ENCODE data around the gene FCHO1.

Gene FCHO1

DNA sequence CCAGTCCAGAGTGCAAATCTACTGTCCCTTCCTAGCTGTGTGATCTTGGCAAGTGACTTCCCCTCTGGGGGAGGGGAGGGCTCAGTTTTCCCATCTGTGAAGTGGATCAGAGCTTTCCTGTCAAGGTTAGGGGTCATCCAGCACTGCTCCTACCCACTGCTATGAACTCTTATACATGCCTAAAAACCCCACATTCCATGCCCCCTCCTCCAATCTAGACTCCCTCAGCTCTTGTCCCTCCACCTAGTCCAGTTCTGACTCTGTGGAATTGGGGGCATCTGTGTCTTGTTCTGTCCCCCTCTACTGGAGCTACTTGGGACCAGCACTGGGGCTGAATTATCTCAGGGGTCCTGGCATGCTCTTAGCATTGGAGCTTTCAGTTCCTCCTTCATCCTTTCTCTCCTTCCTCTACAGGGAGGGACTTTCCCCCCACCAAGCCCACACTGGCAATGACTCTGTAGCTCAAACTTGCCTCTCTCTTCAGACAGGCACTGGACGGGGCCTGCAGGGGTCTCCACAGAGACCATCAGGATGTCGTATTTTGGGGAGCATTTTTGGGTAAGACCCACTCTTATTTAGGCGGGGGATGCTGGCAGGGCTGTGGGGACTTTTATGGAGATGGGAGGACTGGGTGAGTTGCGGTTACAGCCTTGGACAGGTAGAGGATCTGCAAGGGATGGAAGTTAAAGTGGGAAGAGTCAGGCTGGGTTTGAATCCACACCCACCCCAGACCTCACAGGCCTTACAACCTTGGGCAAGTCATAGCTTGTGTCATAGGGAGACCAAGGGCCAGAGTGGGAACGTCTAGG, 3.6 kb downstream of the FCHO1 start:
- H3K36me3 ChIP-seq (ENCODE audit: control insufficient read depth, insufficient read depth, low read length), result no peaks in the 10 kb centered on the region
- H3K4me1 ChIP-seq, result no peaks in the 10 kb centered on the region
- H3K79me2 ChIP-seq, result no peaks in the 10 kb centered on the region
- H3K9me3 ChIP-seq (ENCODE audit: control insufficient read depth, low read length), result no peaks in the 10 kb centered on the region
- H2AFZ ChIP-seq, result no peak overlapping the region
- H3K27ac ChIP-seq, result no peak overlapping the region
- H3K27me3 ChIP-seq (ENCODE audit: control insufficient read depth, insufficient read depth, low read length), result no peaks in the 10 kb centered on the region
- TF ChIP-seq, protein P1, sequence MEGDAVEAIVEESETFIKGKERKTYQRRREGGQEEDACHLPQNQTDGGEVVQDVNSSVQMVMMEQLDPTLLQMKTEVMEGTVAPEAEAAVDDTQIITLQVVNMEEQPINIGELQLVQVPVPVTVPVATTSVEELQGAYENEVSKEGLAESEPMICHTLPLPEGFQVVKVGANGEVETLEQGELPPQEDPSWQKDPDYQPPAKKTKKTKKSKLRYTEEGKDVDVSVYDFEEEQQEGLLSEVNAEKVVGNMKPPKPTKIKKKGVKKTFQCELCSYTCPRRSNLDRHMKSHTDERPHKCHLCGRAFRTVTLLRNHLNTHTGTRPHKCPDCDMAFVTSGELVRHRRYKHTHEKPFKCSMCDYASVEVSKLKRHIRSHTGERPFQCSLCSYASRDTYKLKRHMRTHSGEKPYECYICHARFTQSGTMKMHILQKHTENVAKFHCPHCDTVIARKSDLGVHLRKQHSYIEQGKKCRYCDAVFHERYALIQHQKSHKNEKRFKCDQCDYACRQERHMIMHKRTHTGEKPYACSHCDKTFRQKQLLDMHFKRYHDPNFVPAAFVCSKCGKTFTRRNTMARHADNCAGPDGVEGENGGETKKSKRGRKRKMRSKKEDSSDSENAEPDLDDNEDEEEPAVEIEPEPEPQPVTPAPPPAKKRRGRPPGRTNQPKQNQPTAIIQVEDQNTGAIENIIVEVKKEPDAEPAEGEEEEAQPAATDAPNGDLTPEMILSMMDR (IDR thresholded peaks at IDR 0.05), result no peak
- H3K4me3 ChIP-seq (ENCODE audit: low read depth, low read length), result no peak overlapping the region
- H3K4me2 ChIP-seq (ENCODE audit: low read length), result no peak overlapping the region
- no peak overlapping the region for H3K9ac ChIP-seq

DNA sequence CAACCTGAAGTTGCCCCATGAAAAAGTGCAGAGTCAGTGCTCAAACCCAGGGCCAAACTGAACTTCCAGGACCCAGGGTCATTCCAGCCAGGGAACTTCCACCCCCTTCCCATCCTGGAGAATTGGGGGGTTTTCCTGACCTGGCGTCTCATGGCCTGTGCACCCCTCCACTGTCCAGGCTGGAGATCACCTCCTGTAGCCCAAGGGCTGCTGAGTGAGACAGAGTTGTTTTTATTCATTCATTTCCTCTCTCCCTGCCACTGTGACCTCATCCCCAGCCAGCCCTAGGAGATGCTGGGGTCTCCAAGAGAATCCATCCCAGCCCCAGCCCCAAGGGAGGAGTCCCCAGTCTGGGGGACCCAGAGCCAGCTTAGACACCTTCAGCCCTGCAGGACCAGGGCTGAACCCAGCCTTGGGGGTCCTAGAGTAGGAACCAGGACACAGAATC, 4.2 kb downstream of the FCHO1 start:
- no peaks in the 10 kb centered on the region for H3K36me3 ChIP-seq (ENCODE audit: control insufficient read depth, insufficient read depth, low read length)
- no peaks in the 10 kb centered on the region for H3K4me1 ChIP-seq
- no peak overlapping the region for H3K27ac ChIP-seq

DNA sequence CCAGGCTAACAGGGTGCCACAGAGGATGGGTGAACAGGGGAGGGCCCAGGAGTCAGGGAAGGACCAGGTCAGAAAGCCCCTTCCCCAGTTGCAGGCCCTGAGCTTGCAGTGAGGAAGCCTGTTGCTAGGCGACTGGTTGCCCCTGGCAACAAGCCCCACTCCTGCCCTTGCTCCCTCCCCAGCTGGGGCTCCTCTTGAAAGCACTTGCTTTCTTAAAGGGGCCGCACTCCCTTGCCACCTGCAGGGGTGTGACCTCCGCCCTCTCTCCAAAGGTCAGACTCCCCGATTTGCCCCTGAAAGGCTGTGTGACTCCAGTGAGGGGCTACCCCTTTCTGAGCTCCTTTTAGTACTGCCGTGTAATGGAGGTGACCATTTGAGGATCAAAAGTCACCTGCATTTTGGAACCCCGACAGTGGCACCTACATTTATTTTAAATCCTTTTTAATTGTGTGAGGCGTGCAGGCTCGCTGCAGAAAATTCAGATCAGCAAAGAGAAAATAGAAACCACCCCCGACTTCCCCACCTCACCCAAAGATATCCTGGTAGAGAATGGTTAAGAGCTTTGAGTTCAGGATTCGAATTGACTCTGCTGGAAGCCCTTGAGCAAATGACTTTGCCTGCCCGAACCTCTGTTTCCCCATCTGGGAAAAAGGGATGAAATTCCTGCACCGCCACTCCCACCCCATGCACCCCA, 4.8 kb downstream of the FCHO1 start:
- Histone ChIP-seq H3K27ac (no peak overlapping the region), H3K36me3 (ENCODE audit: control insufficient read depth, insufficient read depth, low read length) (no peaks in the 10 kb centered on the region), H3K4me3 (ENCODE audit: low read depth, low read length) (no peak overlapping the region), H3K79me2 (no peaks in the 10 kb centered on the region), H2AFZ (no peak overlapping the region), H3K27me3 (ENCODE audit: control insufficient read depth, insufficient read depth, low read length) (no peaks in the 10 kb centered on the region), H3K4me1 (no peaks in the 10 kb centered on the region), H3K9me3 (ENCODE audit: control insufficient read depth, low read length) (no peaks in the 10 kb centered on the region), H3K4me2 (ENCODE audit: low read length) (no peak overlapping the region), H3K9ac (no peak overlapping the region)
- TF ChIP-seq, protein P1 (IDR thresholded peaks at IDR 0.05), result no peak

More for the DNA sequence above, 4.2 kb downstream of the FCHO1 start:
- H3K9ac ChIP-seq, result no peak overlapping the region
- H2AFZ ChIP-seq, result no peak overlapping the region
- TF ChIP-seq, protein P1 (IDR thresholded peaks at IDR 0.05), result no peak
- H3K27me3 ChIP-seq (ENCODE audit: control insufficient read depth, insufficient read depth, low read length), result no peaks in the 10 kb centered on the region
- no peaks in the 10 kb centered on the region for H3K9me3 ChIP-seq (ENCODE audit: control insufficient read depth, low read length)
- no peak overlapping the region for H3K4me2 ChIP-seq (ENCODE audit: low read length)
- no peaks in the 10 kb centered on the region for H3K79me2 ChIP-seq
- H3K4me3 ChIP-seq (ENCODE audit: low read depth, low read length), result no peak overlapping the region

DNA sequence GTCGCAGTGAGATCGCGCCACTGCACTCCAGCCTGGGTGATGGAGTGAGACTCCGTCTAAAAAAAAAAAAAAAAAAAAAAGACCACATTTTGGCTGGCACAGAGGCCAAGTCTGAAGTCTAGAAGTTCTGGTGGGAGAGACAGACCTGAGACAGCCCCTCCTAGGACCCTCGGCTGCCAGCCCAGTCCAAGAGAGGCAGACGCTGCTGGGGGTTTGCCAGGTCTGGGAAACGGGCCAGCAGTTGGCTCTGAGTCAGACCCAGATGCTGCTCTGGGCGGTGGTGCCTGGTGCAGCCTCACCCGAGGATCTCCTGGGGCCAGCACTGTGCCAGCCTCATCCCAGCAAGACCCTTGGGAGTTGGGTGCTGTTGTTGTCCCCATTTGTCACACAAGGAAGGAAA, 5.8 kb downstream of the FCHO1 start:
- Histone ChIP-seq H3K36me3 (ENCODE audit: control insufficient read depth, insufficient read depth, low read length) (no peaks in the 10 kb centered on the region), H3K4me1 (no peaks in the 10 kb centered on the region), H3K27ac (no peak overlapping the region), H2AFZ (no peak overlapping the region), H3K9me3 (ENCODE audit: control insufficient read depth, low read length) (no peaks in the 10 kb centered on the region), H3K9ac (no peak overlapping the region), H3K27me3 (ENCODE audit: control insufficient read depth, insufficient read depth, low read length) (no peaks in the 10 kb centered on the region), H3K4me3 (ENCODE audit: low read depth, low read length) (no peak overlapping the region), H3K79me2 (no peaks in the 10 kb centered on the region), H3K4me2 (ENCODE audit: low read length) (no peak overlapping the region)
- TF ChIP-seq, protein P1 (IDR thresholded peaks at IDR 0.05), result no peak

All from parathyroid adenoma (tissue), 2 donors.